Activated CD8-positive, alpha-beta T cell treated with anti-CD3 and anti-CD28 coated beads for 36 hours (primary cell): Measurements from ENCODE around the gene CHIC1. TPM values are rescaled to one million over a fixed set of nuclear protein-coding genes. Genes with fewer than 3 reads are reported as not detected.
"Not testable (repeated sequence)": the region's sequence is repeated elsewhere in the genome, so short reads cannot be mapped to it uniquely, and the experiment has no call there.

Source experiments
- ATAC-seq: fragments of 200-7000 bp; cut with Tn5 transposase; one replicate; pipeline ENCODE4 v1.10.0; 2021; ENCODE audit warnings: mild to moderate bottlenecking, moderate library complexity
- CTCF ChIA-PET: fragments of 350-600 bp; sonication (Branson Sonifier 250); formaldehyde crosslinking; loops from one replicate; lab custom pipeline; 2021; ENCODE audit warnings: antibody characterized with exemption; lab: Charles Lee
- POLR2A ChIA-PET: fragments of 350-600 bp; sonication (Branson Sonifier 250); formaldehyde crosslinking; loops from one replicate; lab custom pipeline; 2021; ENCODE audit warnings: antibody characterized with exemption; lab: Charles Lee
- DNase-seq: peaks from one replicate; pipeline ENCODE4 v3.0.0-alpha.2; 2020
- H3K27ac Mint-ChIP-seq: one replicate; pipeline ENCODE4 v1.8.0; 2021; ENCODE audit warnings: mild to moderate bottlenecking, mixed read lengths
- H3K27me3 Mint-ChIP-seq: one replicate; pipeline ENCODE4 v1.8.0; 2021; ENCODE audit warnings: mixed read lengths
- H3K36me3 Mint-ChIP-seq: one replicate; pipeline ENCODE4 v1.8.0; 2021; ENCODE audit warnings: low read depth, mixed read lengths
- H3K4me1 Mint-ChIP-seq: one replicate; pipeline ENCODE4 v1.8.0; 2021; ENCODE audit warnings: low read depth, mixed read lengths
- H3K4me3 Mint-ChIP-seq: one replicate; pipeline ENCODE4 v1.8.0; 2021; ENCODE audit warnings: mild to moderate bottlenecking, moderate library complexity, mixed read lengths
- H3K9me3 Mint-ChIP-seq: one replicate; pipeline ENCODE4 v1.8.0; 2021; ENCODE audit warnings: mixed read lengths
- CTCF ChIP-seq: fragments of 200-600 bp; IDR thresholded peaks from one replicate; pipeline ENCODE4 v1.8.0; 2022; ENCODE audit warnings: antibody characterized with exemption, mild to moderate bottlenecking
- intact Hi-C: fragments of 100-400 bp; cut with micrococcal nuclease; formaldehyde crosslinking; loops from one replicate; pipeline ENCODE4 v1.10.0; 2022
- total RNA-seq, 2 experiments: library from RNA; stranded (reverse); gene quantifications; one replicate each; pipeline ENCODE4 v1.2.3, GENCODE V29; 2021

Gene CHIC1
- 1 to 10 TPM; 3.9 to 4.4 TPM for total RNA-seq

- Mint-ChIP-seq H3K4me1 (peaks cover 17% of the 10 kb centered on the region), H3K9me3 (no peaks in the 10 kb centered on the region), H3K4me3 (peak within 1 kb of the TSS; percentile 83), H3K27me3 (no peaks in the 10 kb centered on the region), H3K36me3 (no peaks in the 10 kb centered on the region), H3K27ac (peak within 1 kb of the TSS; percentile 97)
- CTCF ChIA-PET = no interaction called here
- intact Hi-C loops = no loop called here
- POLR2A ChIA-PET = interaction anchor here (0.6 kb wide), 1 partner anchor 76 kb away, joined by 4 read pairs; no protein-coding TSS in a partner anchor
- no peak for TF ChIP-seq CTCF
- ATAC-seq (peak; percentile 77), DNase-seq (peak; percentile 71)
Measured at GRCh38 chrX:73562984-73563737, at the start of gene CHIC1. TSS of gene CHIC1 (plus strand) at chrX:73563197. CDS start at chrX:73563285, 88 bp downstream.

GRCh38 chrX:73522823-73523222 lies 40.2 kb upstream of the CHIC1 start:
- H3K9me3 Mint-ChIP-seq, intact Hi-C loops, H3K4me3 Mint-ChIP-seq, ATAC-seq, DNase-seq, CTCF ChIA-PET, H3K36me3 Mint-ChIP-seq, POLR2A ChIA-PET, H3K27me3 Mint-ChIP-seq, H3K4me1 Mint-ChIP-seq, H3K27ac Mint-ChIP-seq: not testable (repeated sequence)

- intact Hi-C loops = no loop called here
- DNase-seq (no peak), ATAC-seq (no peak)
- Mint-ChIP-seq H3K27ac (no peak overlapping the region), H3K4me1 (no peaks in the 10 kb centered on the region), H3K36me3 (no peaks in the 10 kb centered on the region), H3K4me3 (no peak overlapping the region), H3K27me3 (no peaks in the 10 kb centered on the region), H3K9me3 (peaks cover 18% of the 10 kb centered on the region)
- ChIA-PET POLR2A (no interaction called here), CTCF (no interaction called here)
- TF ChIP-seq CTCF = no peak
Measured at GRCh38 chrX:73524906-73525305, 38.1 kb upstream of the CHIC1 start.

- ChIA-PET POLR2A (no interaction called here), CTCF (no interaction called here)
- H3K9me3 Mint-ChIP-seq = peaks cover 26% of the 10 kb centered on the region
Measured at GRCh38 chrX:73525928-73526690, 36.9 kb upstream of the CHIC1 start.

GRCh38 chrX:73531655-73532054 lies 31.3 kb upstream of the CHIC1 start:
- H3K27me3 Mint-ChIP-seq, POLR2A ChIA-PET, H3K27ac Mint-ChIP-seq, H3K4me3 Mint-ChIP-seq, intact Hi-C loops, DNase-seq, CTCF ChIA-PET, ATAC-seq, H3K4me1 Mint-ChIP-seq: not testable (repeated sequence)
- H3K9me3 Mint-ChIP-seq = peaks cover 35% of the 10 kb centered on the region
- H3K36me3 Mint-ChIP-seq = peaks cover 10% of the 10 kb centered on the region

More at GRCh38 chrX:73525928-73526690, 36.9 kb upstream of the CHIC1 start:
- no peak for TF ChIP-seq CTCF
- ATAC-seq = no peak
- no peaks in the 10 kb centered on the region for H3K27me3 Mint-ChIP-seq
- DNase-seq = no peak
- intact Hi-C loops = no loop called here
- H3K27ac Mint-ChIP-seq = no peak overlapping the region
- H3K4me1 Mint-ChIP-seq = no peaks in the 10 kb centered on the region
- H3K36me3 Mint-ChIP-seq = peaks cover 3% of the 10 kb centered on the region
- H3K4me3 Mint-ChIP-seq = no peak overlapping the region

DNA sequence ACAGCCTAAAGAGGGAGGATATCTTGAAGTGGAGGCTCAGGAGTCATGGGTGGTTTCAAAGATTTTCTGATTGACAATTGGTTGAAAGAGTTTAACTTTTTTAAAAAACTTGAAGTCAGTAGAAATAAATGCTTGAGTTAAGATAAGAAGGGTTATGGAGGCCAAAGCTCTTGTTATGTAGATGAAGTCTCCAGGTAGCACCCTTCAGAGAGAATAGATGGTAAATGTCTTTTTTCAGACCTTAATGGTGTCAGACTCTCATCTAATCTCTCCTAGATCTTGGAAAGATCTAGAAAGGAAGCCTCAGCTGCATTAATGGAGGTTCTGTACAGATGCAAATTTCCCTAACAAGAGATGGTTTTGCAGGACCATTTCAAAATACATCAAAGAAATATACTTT lies 6.8 kb upstream of the CHIC1 start:
- POLR2A ChIA-PET = no interaction called here
- no peak for TF ChIP-seq CTCF
- no peaks in the 10 kb centered on the region for H3K27me3 Mint-ChIP-seq

More for the DNA sequence above, 6.8 kb upstream of the CHIC1 start:
- H3K4me1 Mint-ChIP-seq = peaks cover 6% of the 10 kb centered on the region
- ATAC-seq = no peak
- H3K36me3 Mint-ChIP-seq = no peaks in the 10 kb centered on the region
- no peak overlapping the region for H3K4me3 Mint-ChIP-seq
- H3K9me3 Mint-ChIP-seq = no peaks in the 10 kb centered on the region
- no peak for DNase-seq
- CTCF ChIA-PET = no interaction called here
- no peak overlapping the region for H3K27ac Mint-ChIP-seq
- intact Hi-C loops = no loop called here
